Measurements from ENCODE around the gene RASGRP2.

- TF ChIP-seq CTCF (conservative IDR thresholded peaks at IDR 0.05 in 1 of 2, IDR thresholded peaks at IDR 0.05 in 1 of 2; ENCODE audit: low read depth in 1 of 2, low read length in 2 of 2) (no peak), EZH2 (IDR thresholded peaks at IDR 0.05; ENCODE audit: low read length, missing control alignments) (no peak)
These were observed 25.2 kb downstream of the RASGRP2 start for GRCh38 chr11:64718780-64719124.
